AG04450 (cell line): ENCODE measurements around the gene MAP3K10. TPM values are rescaled to one million over a fixed set of nuclear protein-coding genes. Genes with fewer than 3 reads are reported as not detected.

Source experiments
- CTCF ChIA-PET: fragments of 300-600, 350-600 bp; formaldehyde crosslinking; extraction: SDS; loops from one replicate; lab custom pipeline; 2022; ENCODE audit warnings: antibody characterized with exemption, inconsistent platforms; lab: Charles Lee
- POLR2A ChIA-PET: fragments of 350-600 bp; formaldehyde crosslinking; extraction: SDS; loops from one replicate; lab custom pipeline; 2021; ENCODE audit warnings: antibody characterized with exemption, inconsistent platforms; lab: Yijun Ruan, JAX
- DNase-seq: peaks from one replicate; pipeline ENCODE4 v3.0.0-alpha.2; 2011; ENCODE audit warnings: low read depth, low spot score
- H3K27ac ChIP-seq: one replicate; pipeline ENCODE4 v1.5.1; 2012; ENCODE audit warnings: low read depth, low read length, control low read depth
- H3K27me3 ChIP-seq: one replicate; pipeline ENCODE4 v1.6.0; 2012; ENCODE audit warnings: low read length; ENCODE audit not compliant: control insufficient read depth, insufficient read depth
- H3K4me3 ChIP-seq: 2 replicates; pipeline ENCODE4 v1.5.1; 2011; ENCODE audit warnings: mild to moderate bottlenecking, low read depth, low read length, control low read depth
- H3K9me3 ChIP-seq: 2 replicates; pipeline ENCODE4 v1.5.1; 2012; ENCODE audit warnings: low read length; ENCODE audit not compliant: control insufficient read depth, insufficient read depth
- CTCF ChIP-seq: IDR thresholded peaks from 2 replicates; pipeline ENCODE4 v1.5.1; 2011; ENCODE audit warnings: low read depth, low read length, control low read depth, inconsistent platforms
- polyA plus RNA-seq: library from polyadenylated mRNA; depleted of rRNA; stranded (reverse); fragments of >200 nt; gene quantifications from 2 replicates; pipeline ENCODE4 v1.2.3, GENCODE V29; 2011; rRNA removed

MAP3K10 gene
- polyA plus RNA-seq, 1 experiment: 2.0 TPM

- ChIA-PET POLR2A (interaction anchor here (0.6 kb wide), 1 partner anchor 7 kb away, joined by 3 read pairs; no protein-coding TSS in a partner anchor), CTCF (no interaction called here)
- no peak for DNase-seq
- Histone ChIP-seq H3K4me3 (no peak overlapping the region), H3K9me3 (no peaks in the 10 kb centered on the region), H3K27ac (no peak overlapping the region), H3K27me3 (no peaks in the 10 kb centered on the region)
- TF ChIP-seq CTCF: no peak
Measured at GRCh38 chr19:40263440-40264313, 72.5 kb downstream of the MAP3K10 start.

DNA sequence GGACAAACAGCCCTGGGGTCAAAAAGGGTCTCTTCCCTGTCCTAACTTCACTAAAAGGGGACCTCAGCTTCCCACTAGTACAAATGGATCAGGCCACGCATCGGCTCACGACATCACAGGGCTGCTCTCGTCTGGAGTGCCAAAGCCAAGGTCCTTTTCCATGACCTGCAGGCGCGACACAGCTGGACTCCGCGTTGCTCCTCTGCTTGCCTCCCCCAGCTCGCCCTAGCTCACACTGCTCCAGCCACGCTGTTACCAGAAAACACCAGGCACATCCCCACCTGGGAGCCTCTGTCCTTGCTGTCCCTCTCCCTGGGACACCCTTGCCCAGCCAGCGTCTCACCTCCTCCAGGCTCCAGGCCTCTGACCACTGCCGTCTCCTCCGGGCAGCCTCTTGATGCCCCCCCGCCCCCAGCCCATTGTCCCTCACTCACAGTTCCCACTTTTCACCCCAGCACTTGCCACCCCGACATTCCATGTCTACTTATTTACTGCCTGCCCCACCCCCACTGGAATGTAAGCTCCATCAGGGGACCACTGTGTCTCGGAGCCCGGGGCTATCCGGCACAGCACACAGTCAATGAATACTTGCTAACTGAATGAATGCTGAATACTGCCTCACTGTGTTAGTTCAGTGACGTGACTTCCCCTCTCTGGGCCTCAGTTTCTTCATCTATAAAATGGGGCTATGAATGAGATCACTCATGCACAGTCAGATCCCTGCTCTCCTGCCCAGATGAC, 73.3 kb downstream of the MAP3K10 start:
- CTCF ChIA-PET: no interaction called here
- no peak for TF ChIP-seq CTCF
- Histone ChIP-seq H3K27me3 (no peaks in the 10 kb centered on the region), H3K27ac (no peak overlapping the region), H3K4me3 (no peak overlapping the region), H3K9me3 (no peaks in the 10 kb centered on the region; the same call in 1 of the 2 replicates)
- DNase-seq: no peak
- POLR2A ChIA-PET: interaction anchor here (0.7 kb wide), 1 partner anchor 30 kb away, joined by 5 read pairs; no protein-coding TSS in a partner anchor

Other genes starting within 250 kb of the MAP3K10 start
- gene PSMC4, start 220.3 kb upstream of the MAP3K10 start, polyA plus RNA-seq: 68.6 and 90.2 TPM in 2 replicates
- gene ZNF546, start 194.4 kb upstream of the MAP3K10 start, polyA plus RNA-seq: 1.7 and 2.4 TPM in 2 replicates
- 7.2 and 8.3 TPM in 2 replicates for gene ZNF780B, start 135.2 kb upstream of the MAP3K10 start, polyA plus RNA-seq
- 11.8 and 14.5 TPM in 2 replicates for gene ZNF780A, start 100.5 kb upstream of the MAP3K10 start, polyA plus RNA-seq
- not detected in 2 replicates for gene TTC9B, start 27.0 kb downstream of the MAP3K10 start, polyA plus RNA-seq
- 0.16 and 0.21 TPM in 2 replicates for gene CCNP, start 35.3 kb downstream of the MAP3K10 start, polyA plus RNA-seq
- 99.8 and 122 TPM in 2 replicates for gene AKT2, start 93.9 kb downstream of the MAP3K10 start, polyA plus RNA-seq
- gene C19orf47, start 157.0 kb downstream of the MAP3K10 start, polyA plus RNA-seq: 15.9 and 16.9 TPM in 2 replicates
- gene PLD3, start 157.3 kb downstream of the MAP3K10 start, polyA plus RNA-seq: 395 and 559 TPM in 2 replicates
- 0.09 and 0.11 TPM in 2 replicates for gene HIPK4, start 198.8 kb downstream of the MAP3K10 start, polyA plus RNA-seq
- gene PRX, start 222.0 kb downstream of the MAP3K10 start, polyA plus RNA-seq: 1.8 and 1.9 TPM in 2 replicates
- gene SERTAD1, start 234.6 kb downstream of the MAP3K10 start, polyA plus RNA-seq: 11.9 and 16.2 TPM in 2 replicates